HepG2 (cell line): ENCODE measurements around the gene FGF21. TPM values are rescaled to one million over a fixed set of nuclear protein-coding genes. Genes with fewer than 3 reads are reported as not detected.

Experiments
- ATF7 ChIP-seq, 2 experiments: fragments of 450-650 bp in 1 of 2; sonication (generic) in 1 of 2; formaldehyde crosslinking in 1 of 2; IDR thresholded peaks; 2 replicates each; pipeline versions ENCODE4 v1.4.0 to v1.6.1; 2016 to 2020; ENCODE audit warnings: antibody characterized with exemption in 1 of 2, mild to moderate bottlenecking in 1 of 2, missing genetic modification reagents in 1 of 2
- DPF2 ChIP-seq: sonication (generic); formaldehyde crosslinking; IDR thresholded peaks from 2 replicates; pipeline ENCODE4 v1.4.0; 2020; ENCODE audit warnings: mild to moderate bottlenecking, low read depth, missing genetic modification reagents, borderline replicate concordance
- FOSL2 ChIP-seq: sonication (generic); formaldehyde crosslinking; IDR thresholded peaks from 2 replicates; pipeline ENCODE4 v1.4.0; 2020; ENCODE audit warnings: missing genetic modification reagents
- IKZF1 ChIP-seq: fragments of 450-650 bp; IDR thresholded peaks from 2 replicates; pipeline ENCODE4 v1.7.1; 2016
- MXD4 ChIP-seq: IDR thresholded peaks from 2 replicates; pipeline ENCODE4 v1.6.1; 2016; ENCODE audit warnings: mild to moderate bottlenecking, missing biosample characterization, missing genetic modification reagents
- NFRKB ChIP-seq: fragments of 450-650 bp; IDR thresholded peaks from 2 replicates; pipeline ENCODE4 v1.6.1; 2017
- PAX8 ChIP-seq: sonication (generic); formaldehyde crosslinking; IDR thresholded peaks from 2 replicates; pipeline ENCODE4 v1.8.0; 2022; ENCODE audit warnings: mild to moderate bottlenecking, missing genetic modification reagents, borderline replicate concordance
- SMAD3 ChIP-seq: sonication (generic); formaldehyde crosslinking; IDR thresholded peaks from 2 replicates; pipeline ENCODE4 v1.4.0; 2020; ENCODE audit warnings: missing genetic modification reagents
- ZMYM2 ChIP-seq: sonication (generic); formaldehyde crosslinking; IDR thresholded peaks from 2 replicates; pipeline ENCODE4 v1.8.0; 2022; ENCODE audit warnings: mild to moderate bottlenecking, missing genetic modification reagents
- ZNF10 ChIP-seq: sonication (generic); formaldehyde crosslinking; IDR thresholded peaks from 2 replicates; pipeline ENCODE4 v1.4.0; 2020; ENCODE audit warnings: mild to moderate bottlenecking, low read depth, missing genetic modification reagents, borderline replicate concordance
- ZNF180 ChIP-seq: sonication (generic); formaldehyde crosslinking; IDR thresholded peaks from 2 replicates; pipeline ENCODE4 v1.4.0; 2020; ENCODE audit warnings: low read depth, missing genetic modification reagents, borderline replicate concordance
- ZNF552 ChIP-seq: sonication (generic); formaldehyde crosslinking; IDR thresholded peaks from 2 replicates; pipeline ENCODE4 v1.9.0; 2022; ENCODE audit warnings: missing genetic modification reagents, mild to moderate bottlenecking, borderline replicate concordance
- polyA plus RNA-seq, 8 experiments: library from polyadenylated mRNA; depleted of rRNA in 3 of 8; stranded (reverse) in 7 of 8; unstranded in 1 of 8; fragments of >200 nt; fragmentation: Illumina TruSeq in 4 of 8; extraction: Trizol in 4 of 8; gene quantifications; 2 replicates each; pipeline versions ENCODE4 v1.2.1 to v1.2.3, GENCODE V29; 2011 to 2016; ENCODE audit warnings: low read depth in 4 of 8, missing spikeins in 1 of 8, mixed read lengths in 1 of 8; ENCODE audit not compliant: insufficient read depth in 1 of 8
- total RNA-seq, 5 experiments: library from RNA; depleted of rRNA; stranded (reverse); fragments of >200 nt; fragmentation: Illumina TruSeq; extraction: Trizol; gene quantifications; 2 replicates each; pipeline ENCODE4 v1.2.3, GENCODE V29; 2016; ENCODE audit warnings: low read depth in 1 of 5
- TF ChIP-seq, protein P1 (sequence below): IDR thresholded peaks from 2 replicates; pipeline ENCODE4 v1.6.1; 2016
- TF ChIP-seq, protein P2 (sequence below), 2 experiments: fragments of 450-650 bp in 1 of 2; sonication (generic) in 1 of 2; formaldehyde crosslinking in 1 of 2; IDR thresholded peaks; 2 replicates each; pipeline versions ENCODE4 v1.6.1 to v1.8.0; 2016 to 2022; ENCODE audit warnings: antibody characterized with exemption in 1 of 2, mild to moderate bottlenecking in 1 of 2, missing genetic modification reagents in 1 of 2
- TF ChIP-seq, protein P3 (sequence below): IDR thresholded peaks from 2 replicates; pipeline ENCODE4 v1.6.1; 2016
- TF ChIP-seq, protein P4 (sequence below): sonication (generic); formaldehyde crosslinking; IDR thresholded peaks from 2 replicates; pipeline ENCODE4 v1.9.0; 2022; ENCODE audit warnings: missing genetic modification reagents, mild to moderate bottlenecking, borderline replicate concordance
- TF ChIP-seq, protein P5 (sequence below): sonication (generic); formaldehyde crosslinking; IDR thresholded peaks from 2 replicates; pipeline ENCODE4 v1.5.0; 2020; ENCODE audit warnings: missing genetic modification reagents

FGF21 gene
- total and polyA plus RNA-seq, 2 of the 13 experiments (the other 11 are each of a cell fraction or from before 2014, with no cell fraction given), result 0.17 TPM; not detected in 1

DNA sequence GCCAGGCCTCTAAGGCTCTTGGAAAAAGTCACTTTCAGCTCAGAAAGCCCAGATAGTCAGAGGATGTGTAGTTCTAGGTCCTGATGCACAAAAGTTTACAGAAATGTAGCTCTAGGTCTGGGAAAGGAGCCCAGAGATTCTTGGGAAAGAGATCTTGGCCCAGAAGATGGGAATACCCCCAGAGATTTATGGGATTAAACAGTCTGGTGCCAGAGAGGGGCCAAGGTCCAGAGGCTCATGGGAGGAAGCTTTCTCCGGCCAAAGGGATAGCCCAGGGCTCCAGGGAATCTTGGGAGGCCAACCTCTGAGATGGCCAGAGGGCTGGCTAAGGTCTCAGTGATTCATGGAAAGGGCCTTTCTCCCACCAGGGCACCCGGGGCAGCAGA lies 40.4 kb downstream of the FGF21 start (continued):
- TF ChIP-seq, protein P1, sequence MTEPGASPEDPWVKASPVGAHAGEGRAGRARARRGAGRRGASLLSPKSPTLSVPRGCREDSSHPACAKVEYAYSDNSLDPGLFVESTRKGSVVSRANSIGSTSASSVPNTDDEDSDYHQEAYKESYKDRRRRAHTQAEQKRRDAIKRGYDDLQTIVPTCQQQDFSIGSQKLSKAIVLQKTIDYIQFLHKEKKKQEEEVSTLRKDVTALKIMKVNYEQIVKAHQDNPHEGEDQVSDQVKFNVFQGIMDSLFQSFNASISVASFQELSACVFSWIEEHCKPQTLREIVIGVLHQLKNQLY, result no peak
- TF ChIP-seq DPF2 (CRISPR knock-in tag) (no peak), ZMYM2 (CRISPR knock-in tag) (no peak), ZNF552 (CRISPR knock-in tag) (no peak), FOSL2 (no peak), NFRKB (no peak), IKZF1 (no peak), SMAD3 (no peak), MXD4 (CRISPR knock-in tag) (no peak), ZNF10 (CRISPR knock-in tag) (no peak), PAX8 (CRISPR knock-in tag) (no peak), ATF7 (IDR thresholded peaks at IDR 0.05) (no peak), ATF7 (CRISPR knock-in tag; IDR thresholded peaks at IDR 0.05) (no peak), ZNF180 (CRISPR knock-in tag) (no peak)
- TF ChIP-seq, protein P2, sequence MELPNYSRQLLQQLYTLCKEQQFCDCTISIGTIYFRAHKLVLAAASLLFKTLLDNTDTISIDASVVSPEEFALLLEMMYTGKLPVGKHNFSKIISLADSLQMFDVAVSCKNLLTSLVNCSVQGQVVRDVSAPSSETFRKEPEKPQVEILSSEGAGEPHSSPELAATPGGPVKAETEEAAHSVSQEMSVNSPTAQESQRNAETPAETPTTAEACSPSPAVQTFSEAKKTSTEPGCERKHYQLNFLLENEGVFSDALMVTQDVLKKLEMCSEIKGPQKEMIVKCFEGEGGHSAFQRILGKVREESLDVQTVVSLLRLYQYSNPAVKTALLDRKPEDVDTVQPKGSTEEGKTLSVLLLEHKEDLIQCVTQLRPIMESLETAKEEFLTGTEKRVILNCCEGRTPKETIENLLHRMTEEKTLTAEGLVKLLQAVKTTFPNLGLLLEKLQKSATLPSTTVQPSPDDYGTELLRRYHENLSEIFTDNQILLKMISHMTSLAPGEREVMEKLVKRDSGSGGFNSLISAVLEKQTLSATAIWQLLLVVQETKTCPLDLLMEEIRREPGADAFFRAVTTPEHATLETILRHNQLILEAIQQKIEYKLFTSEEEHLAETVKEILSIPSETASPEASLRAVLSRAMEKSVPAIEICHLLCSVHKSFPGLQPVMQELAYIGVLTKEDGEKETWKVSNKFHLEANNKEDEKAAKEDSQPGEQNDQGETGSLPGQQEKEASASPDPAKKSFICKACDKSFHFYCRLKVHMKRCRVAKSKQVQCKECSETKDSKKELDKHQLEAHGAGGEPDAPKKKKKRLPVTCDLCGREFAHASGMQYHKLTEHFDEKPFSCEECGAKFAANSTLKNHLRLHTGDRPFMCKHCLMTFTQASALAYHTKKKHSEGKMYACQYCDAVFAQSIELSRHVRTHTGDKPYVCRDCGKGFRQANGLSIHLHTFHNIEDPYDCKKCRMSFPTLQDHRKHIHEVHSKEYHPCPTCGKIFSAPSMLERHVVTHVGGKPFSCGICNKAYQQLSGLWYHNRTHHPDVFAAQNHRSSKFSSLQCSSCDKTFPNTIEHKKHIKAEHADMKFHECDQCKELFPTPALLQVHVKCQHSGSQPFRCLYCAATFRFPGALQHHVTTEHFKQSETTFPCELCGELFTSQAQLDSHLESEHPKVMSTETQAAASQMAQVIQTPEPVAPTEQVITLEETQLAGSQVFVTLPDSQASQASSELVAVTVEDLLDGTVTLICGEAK (IDR thresholded peaks at IDR 0.05), result no peak
- TF ChIP-seq, protein P2 (CRISPR knock-in tag; IDR thresholded peaks at IDR 0.05), result no peak
- TF ChIP-seq, protein P3, sequence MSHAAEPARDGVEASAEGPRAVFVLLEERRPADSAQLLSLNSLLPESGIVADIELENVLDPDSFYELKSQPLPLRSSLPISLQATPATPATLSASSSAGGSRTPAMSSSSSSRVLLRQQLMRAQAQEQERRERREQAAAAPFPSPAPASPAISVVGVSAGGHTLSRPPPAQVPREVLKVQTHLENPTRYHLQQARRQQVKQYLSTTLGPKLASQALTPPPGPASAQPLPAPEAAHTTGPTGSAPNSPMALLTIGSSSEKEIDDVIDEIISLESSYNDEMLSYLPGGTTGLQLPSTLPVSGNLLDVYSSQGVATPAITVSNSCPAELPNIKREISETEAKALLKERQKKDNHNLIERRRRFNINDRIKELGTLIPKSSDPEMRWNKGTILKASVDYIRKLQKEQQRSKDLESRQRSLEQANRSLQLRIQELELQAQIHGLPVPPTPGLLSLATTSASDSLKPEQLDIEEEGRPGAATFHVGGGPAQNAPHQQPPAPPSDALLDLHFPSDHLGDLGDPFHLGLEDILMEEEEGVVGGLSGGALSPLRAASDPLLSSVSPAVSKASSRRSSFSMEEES (CRISPR knock-in tag), result no peak
- TF ChIP-seq, protein P4, sequence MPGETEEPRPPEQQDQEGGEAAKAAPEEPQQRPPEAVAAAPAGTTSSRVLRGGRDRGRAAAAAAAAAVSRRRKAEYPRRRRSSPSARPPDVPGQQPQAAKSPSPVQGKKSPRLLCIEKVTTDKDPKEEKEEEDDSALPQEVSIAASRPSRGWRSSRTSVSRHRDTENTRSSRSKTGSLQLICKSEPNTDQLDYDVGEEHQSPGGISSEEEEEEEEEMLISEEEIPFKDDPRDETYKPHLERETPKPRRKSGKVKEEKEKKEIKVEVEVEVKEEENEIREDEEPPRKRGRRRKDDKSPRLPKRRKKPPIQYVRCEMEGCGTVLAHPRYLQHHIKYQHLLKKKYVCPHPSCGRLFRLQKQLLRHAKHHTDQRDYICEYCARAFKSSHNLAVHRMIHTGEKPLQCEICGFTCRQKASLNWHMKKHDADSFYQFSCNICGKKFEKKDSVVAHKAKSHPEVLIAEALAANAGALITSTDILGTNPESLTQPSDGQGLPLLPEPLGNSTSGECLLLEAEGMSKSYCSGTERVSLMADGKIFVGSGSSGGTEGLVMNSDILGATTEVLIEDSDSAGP (CRISPR knock-in tag), result 0 out of 2 replicates have a peak, but pooled peaks have one; percentile 13
- TF ChIP-seq, protein P5, sequence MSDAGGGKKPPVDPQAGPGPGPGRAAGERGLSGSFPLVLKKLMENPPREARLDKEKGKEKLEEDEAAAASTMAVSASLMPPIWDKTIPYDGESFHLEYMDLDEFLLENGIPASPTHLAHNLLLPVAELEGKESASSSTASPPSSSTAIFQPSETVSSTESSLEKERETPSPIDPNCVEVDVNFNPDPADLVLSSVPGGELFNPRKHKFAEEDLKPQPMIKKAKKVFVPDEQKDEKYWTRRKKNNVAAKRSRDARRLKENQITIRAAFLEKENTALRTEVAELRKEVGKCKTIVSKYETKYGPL (CRISPR knock-in tag), result no peak
